ENCODE measurements around the gene RTP2.

RTP2 gene

GRCh38 chr3:187744169-187745151 is 42.1 kb upstream of the RTP2 start (continued):
- TF ChIP-seq ZNF513 (tag by site-specific recombination; IDR thresholded peaks at IDR 0.05): no peak
- 0 out of 2 replicates have a peak, but pooled peaks have one; percentile 5 for TF ChIP-seq YY1 (tag by site-specific recombination; IDR thresholded peaks at IDR 0.05)
- no peak for TF ChIP-seq ZNF37A (tag by site-specific recombination; IDR thresholded peaks at IDR 0.05)
- TF ChIP-seq ZBTB8A (tag by site-specific recombination; IDR thresholded peaks at IDR 0.05): no peak
- no peak for TF ChIP-seq ZNF138 (tag by site-specific recombination; IDR thresholded peaks at IDR 0.05; ENCODE audit: borderline replicate concordance)
- no peak for TF ChIP-seq ZNF24 (tag by site-specific recombination; IDR thresholded peaks at IDR 0.05)
- no peak for TF ChIP-seq ZNF449 (tag by site-specific recombination; IDR thresholded peaks at IDR 0.05)
- no peak for TF ChIP-seq ZNF248 (tag by site-specific recombination; IDR thresholded peaks at IDR 0.05)
- TF ChIP-seq, protein P1, sequence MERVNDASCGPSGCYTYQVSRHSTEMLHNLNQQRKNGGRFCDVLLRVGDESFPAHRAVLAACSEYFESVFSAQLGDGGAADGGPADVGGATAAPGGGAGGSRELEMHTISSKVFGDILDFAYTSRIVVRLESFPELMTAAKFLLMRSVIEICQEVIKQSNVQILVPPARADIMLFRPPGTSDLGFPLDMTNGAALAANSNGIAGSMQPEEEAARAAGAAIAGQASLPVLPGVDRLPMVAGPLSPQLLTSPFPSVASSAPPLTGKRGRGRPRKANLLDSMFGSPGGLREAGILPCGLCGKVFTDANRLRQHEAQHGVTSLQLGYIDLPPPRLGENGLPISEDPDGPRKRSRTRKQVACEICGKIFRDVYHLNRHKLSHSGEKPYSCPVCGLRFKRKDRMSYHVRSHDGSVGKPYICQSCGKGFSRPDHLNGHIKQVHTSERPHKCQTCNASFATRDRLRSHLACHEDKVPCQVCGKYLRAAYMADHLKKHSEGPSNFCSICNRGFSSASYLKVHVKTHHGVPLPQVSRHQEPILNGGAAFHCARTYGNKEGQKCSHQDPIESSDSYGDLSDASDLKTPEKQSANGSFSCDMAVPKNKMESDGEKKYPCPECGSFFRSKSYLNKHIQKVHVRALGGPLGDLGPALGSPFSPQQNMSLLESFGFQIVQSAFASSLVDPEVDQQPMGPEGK (tag by site-specific recombination; IDR thresholded peaks at IDR 0.05): peak; percentile 90
- peak; percentile 30; the same call in 1 of the 2 replicates for TF ChIP-seq IKZF3 (tag by site-specific recombination; IDR thresholded peaks at IDR 0.05)
- TF ChIP-seq ZBTB17 (tag by site-specific recombination; IDR thresholded peaks at IDR 0.05): peak; percentile 67
- TF ChIP-seq ZNF221 (tag by site-specific recombination; IDR thresholded peaks at IDR 0.05; ENCODE audit: borderline replicate concordance): no peak
- TF ChIP-seq ZNF76 (tag by site-specific recombination; IDR thresholded peaks at IDR 0.05; ENCODE audit: borderline replicate concordance, low read depth): peak; percentile 56; the same call in 1 of the 2 replicates
- TF ChIP-seq KLF9 (tag by site-specific recombination; IDR thresholded peaks at IDR 0.05; ENCODE audit: low read depth): no peak
- TF ChIP-seq, protein P2, sequence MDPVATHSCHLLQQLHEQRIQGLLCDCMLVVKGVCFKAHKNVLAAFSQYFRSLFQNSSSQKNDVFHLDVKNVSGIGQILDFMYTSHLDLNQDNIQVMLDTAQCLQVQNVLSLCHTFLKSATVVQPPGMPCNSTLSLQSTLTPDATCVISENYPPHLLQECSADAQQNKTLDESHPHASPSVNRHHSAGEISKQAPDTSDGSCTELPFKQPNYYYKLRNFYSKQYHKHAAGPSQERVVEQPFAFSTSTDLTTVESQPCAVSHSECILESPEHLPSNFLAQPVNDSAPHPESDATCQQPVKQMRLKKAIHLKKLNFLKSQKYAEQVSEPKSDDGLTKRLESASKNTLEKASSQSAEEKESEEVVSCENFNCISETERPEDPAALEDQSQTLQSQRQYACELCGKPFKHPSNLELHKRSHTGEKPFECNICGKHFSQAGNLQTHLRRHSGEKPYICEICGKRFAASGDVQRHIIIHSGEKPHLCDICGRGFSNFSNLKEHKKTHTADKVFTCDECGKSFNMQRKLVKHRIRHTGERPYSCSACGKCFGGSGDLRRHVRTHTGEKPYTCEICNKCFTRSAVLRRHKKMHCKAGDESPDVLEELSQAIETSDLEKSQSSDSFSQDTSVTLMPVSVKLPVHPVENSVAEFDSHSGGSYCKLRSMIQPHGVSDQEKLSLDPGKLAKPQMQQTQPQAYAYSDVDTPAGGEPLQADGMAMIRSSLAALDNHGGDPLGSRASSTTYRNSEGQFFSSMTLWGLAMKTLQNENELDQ (tag by site-specific recombination; IDR thresholded peaks at IDR 0.05; ENCODE audit: low read depth): no peak
- TF ChIP-seq, protein P3, sequence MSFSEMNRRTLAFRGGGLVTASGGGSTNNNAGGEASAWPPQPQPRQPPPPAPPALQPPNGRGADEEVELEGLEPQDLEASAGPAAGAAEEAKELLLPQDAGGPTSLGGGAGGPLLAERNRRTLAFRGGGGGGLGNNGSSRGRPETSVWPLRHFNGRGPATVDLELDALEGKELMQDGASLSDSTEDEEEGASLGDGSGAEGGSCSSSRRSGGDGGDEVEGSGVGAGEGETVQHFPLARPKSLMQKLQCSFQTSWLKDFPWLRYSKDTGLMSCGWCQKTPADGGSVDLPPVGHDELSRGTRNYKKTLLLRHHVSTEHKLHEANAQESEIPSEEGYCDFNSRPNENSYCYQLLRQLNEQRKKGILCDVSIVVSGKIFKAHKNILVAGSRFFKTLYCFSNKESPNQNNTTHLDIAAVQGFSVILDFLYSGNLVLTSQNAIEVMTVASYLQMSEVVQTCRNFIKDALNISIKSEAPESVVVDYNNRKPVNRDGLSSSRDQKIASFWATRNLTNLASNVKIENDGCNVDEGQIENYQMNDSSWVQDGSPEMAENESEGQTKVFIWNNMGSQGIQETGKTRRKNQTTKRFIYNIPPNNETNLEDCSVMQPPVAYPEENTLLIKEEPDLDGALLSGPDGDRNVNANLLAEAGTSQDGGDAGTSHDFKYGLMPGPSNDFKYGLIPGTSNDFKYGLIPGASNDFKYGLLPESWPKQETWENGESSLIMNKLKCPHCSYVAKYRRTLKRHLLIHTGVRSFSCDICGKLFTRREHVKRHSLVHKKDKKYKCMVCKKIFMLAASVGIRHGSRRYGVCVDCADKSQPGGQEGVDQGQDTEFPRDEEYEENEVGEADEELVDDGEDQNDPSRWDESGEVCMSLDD (tag by site-specific recombination; IDR thresholded peaks at IDR 0.05): peak; percentile 41; the same call in 1 of the 2 replicates
- no peak for TF ChIP-seq ZSCAN23 (tag by site-specific recombination; IDR thresholded peaks at IDR 0.05)
